Nephron progenitor cell (in vitro differentiated cells): ENCODE results near the gene DNAAF1.
A peak's percentile ranks its signal among the peaks of the same experiment; 100 is the strongest.

Experiments
- DNase-seq: peaks from one replicate; pipeline ENCODE4 v3.0.0; 2021
- H3K27ac Mint-ChIP-seq: 2 replicates; pipeline ENCODE4 v1.8.0; 2021; ENCODE audit warnings: mild to moderate bottlenecking, moderate library complexity, mixed read lengths
- H3K27me3 Mint-ChIP-seq: 2 replicates; pipeline ENCODE4 v1.8.0; 2021; ENCODE audit warnings: mild to moderate bottlenecking, low read depth, mixed read lengths; ENCODE audit not compliant: poor library complexity
- H3K36me3 Mint-ChIP-seq: 2 replicates; pipeline ENCODE4 v1.8.0; 2021; ENCODE audit warnings: low read depth, mixed read lengths
- H3K4me1 Mint-ChIP-seq: 2 replicates; pipeline ENCODE4 v1.8.0; 2021; ENCODE audit warnings: mixed read lengths
- H3K4me3 Mint-ChIP-seq: 2 replicates; pipeline ENCODE4 v1.8.0; 2021; ENCODE audit warnings: mild to moderate bottlenecking, moderate library complexity, mixed read lengths
- H3K9me3 Mint-ChIP-seq: 2 replicates; pipeline ENCODE4 v1.8.0; 2021; ENCODE audit warnings: mild to moderate bottlenecking, moderate library complexity, mixed read lengths
- TF ChIP-seq, protein P1 (sequence below): fragments of 200-600 bp; sonication (generic); IDR thresholded peaks from 2 replicates; pipeline ENCODE4 v1.5.0; 2021; ENCODE audit warnings: antibody characterized with exemption

Gene DNAAF1

GRCh38 chr16:84166796-84167695, 21.9 kb downstream of the DNAAF1 start:
- Mint-ChIP-seq H3K4me3 (no peak overlapping the region), H3K4me1 (peaks cover 17% of the 10 kb centered on the region), H3K36me3 (no peaks in the 10 kb centered on the region), H3K27ac (no peak overlapping the region), H3K9me3 (no peaks in the 10 kb centered on the region), H3K27me3 (peaks cover 27% of the 10 kb centered on the region)
- no peak for DNase-seq
- TF ChIP-seq, protein P1, sequence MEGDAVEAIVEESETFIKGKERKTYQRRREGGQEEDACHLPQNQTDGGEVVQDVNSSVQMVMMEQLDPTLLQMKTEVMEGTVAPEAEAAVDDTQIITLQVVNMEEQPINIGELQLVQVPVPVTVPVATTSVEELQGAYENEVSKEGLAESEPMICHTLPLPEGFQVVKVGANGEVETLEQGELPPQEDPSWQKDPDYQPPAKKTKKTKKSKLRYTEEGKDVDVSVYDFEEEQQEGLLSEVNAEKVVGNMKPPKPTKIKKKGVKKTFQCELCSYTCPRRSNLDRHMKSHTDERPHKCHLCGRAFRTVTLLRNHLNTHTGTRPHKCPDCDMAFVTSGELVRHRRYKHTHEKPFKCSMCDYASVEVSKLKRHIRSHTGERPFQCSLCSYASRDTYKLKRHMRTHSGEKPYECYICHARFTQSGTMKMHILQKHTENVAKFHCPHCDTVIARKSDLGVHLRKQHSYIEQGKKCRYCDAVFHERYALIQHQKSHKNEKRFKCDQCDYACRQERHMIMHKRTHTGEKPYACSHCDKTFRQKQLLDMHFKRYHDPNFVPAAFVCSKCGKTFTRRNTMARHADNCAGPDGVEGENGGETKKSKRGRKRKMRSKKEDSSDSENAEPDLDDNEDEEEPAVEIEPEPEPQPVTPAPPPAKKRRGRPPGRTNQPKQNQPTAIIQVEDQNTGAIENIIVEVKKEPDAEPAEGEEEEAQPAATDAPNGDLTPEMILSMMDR: no peak

- Mint-ChIP-seq H3K27ac (peak overlapping the region; percentile 4), H3K27me3 (peaks cover 25% of the 10 kb centered on the region), H3K36me3 (no peaks in the 10 kb centered on the region), H3K9me3 (no peaks in the 10 kb centered on the region), H3K4me1 (peaks cover 11% of the 10 kb centered on the region), H3K4me3 (no peak overlapping the region)
- TF ChIP-seq, protein P1: no peak
- no peak for DNase-seq
These were observed 24.7 kb downstream of the DNAAF1 start for GRCh38 chr16:84169765-84170310.

GRCh38 chr16:84174396-84174795, 29.3 kb downstream of the DNAAF1 start:
- peaks cover 7% of the 10 kb centered on the region for H3K36me3 Mint-ChIP-seq
- DNase-seq: no peak
- H3K27me3 Mint-ChIP-seq: peaks cover 19% of the 10 kb centered on the region
- H3K27ac Mint-ChIP-seq: no peak overlapping the region
- H3K4me1 Mint-ChIP-seq: peaks cover 45% of the 10 kb centered on the region
- no peaks in the 10 kb centered on the region for H3K9me3 Mint-ChIP-seq
- TF ChIP-seq, protein P1: no peak
- H3K4me3 Mint-ChIP-seq: no peak overlapping the region

GRCh38 chr16:84175350-84176081, 30.4 kb downstream of the DNAAF1 start:
- peak; percentile 73 for DNase-seq
- Mint-ChIP-seq H3K4me1 (peaks cover 38% of the 10 kb centered on the region), H3K4me3 (no peak overlapping the region), H3K9me3 (no peaks in the 10 kb centered on the region), H3K36me3 (peaks cover 7% of the 10 kb centered on the region), H3K27me3 (peaks cover 13% of the 10 kb centered on the region), H3K27ac (no peak overlapping the region)
- TF ChIP-seq, protein P1: peak; percentile 85

- TF ChIP-seq, protein P1: no peak
- H3K4me3 Mint-ChIP-seq: no peak overlapping the region
- DNase-seq: no peak
- peaks cover 7% of the 10 kb centered on the region for H3K36me3 Mint-ChIP-seq
- no peaks in the 10 kb centered on the region for H3K9me3 Mint-ChIP-seq
- peak overlapping the region; percentile 83 for H3K27ac Mint-ChIP-seq
- peaks cover 13% of the 10 kb centered on the region for H3K27me3 Mint-ChIP-seq
- H3K4me1 Mint-ChIP-seq: peaks cover 38% of the 10 kb centered on the region
These were observed 31.3 kb downstream of the DNAAF1 start for GRCh38 chr16:84176192-84177053.
